NB4 (cell line): Measurements from ENCODE around the gene TMEM184A.

Experiments used
- DNase-seq: peaks from one replicate; pipeline ENCODE4 v3.0.0; 2010; ENCODE audit warnings: low read depth
- H3K4me3 ChIP-seq: one replicate; pipeline ENCODE4 v1.5.1; 2011; ENCODE audit warnings: mild to moderate bottlenecking, low read depth, low read length, moderate library complexity
- MAX ChIP-seq: IDR thresholded peaks from 2 replicates; pipeline ENCODE4 v1.6.1; 2011; ENCODE audit warnings: low read depth, low read length
- MYC ChIP-seq: IDR thresholded peaks from 2 replicates; pipeline ENCODE4 v1.6.1; 2011; ENCODE audit warnings: low read depth, low read length
- POLR2A ChIP-seq: IDR thresholded peaks from 2 replicates; pipeline ENCODE4 v1.6.1; 2011; ENCODE audit warnings: mild to moderate bottlenecking; ENCODE audit not compliant: insufficient read length; ENCODE audit errors: extremely low read depth
- TF ChIP-seq, protein P1 (sequence below): IDR thresholded peaks from one replicate; pipeline ENCODE4 v1.5.1; 2012; ENCODE audit warnings: low read depth, low read length

The TMEM184A gene

DNA sequence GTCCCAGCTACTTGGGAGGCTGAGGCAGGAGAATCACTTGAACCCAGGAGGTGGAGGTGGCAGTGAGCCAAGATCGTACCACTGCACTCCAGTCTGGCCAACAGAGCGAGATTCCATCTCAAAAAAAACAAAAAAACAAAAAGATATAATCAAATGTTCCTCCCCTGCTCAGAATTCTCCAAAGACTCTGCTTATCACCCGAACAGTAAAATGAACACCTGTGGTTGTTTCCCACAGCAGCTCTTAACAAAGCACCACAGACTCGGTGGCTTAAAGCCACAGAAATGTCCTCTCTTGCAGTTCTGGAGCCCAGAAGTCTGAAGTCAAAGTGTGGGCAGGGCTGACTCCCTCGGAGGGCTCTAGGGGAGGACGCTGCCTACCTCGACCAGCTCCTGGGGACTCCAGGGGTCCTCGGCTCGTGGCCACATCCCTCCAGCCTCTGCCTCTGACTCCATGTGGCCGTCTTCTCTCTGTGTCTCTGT is 47.7 kb downstream of the TMEM184A start:
- H3K4me3 ChIP-seq, result no peak overlapping the region
- peak; percentile 65 for DNase-seq
- TF ChIP-seq MAX (no peak), POLR2A (no peak), MYC (no peak)
- TF ChIP-seq, protein P1, sequence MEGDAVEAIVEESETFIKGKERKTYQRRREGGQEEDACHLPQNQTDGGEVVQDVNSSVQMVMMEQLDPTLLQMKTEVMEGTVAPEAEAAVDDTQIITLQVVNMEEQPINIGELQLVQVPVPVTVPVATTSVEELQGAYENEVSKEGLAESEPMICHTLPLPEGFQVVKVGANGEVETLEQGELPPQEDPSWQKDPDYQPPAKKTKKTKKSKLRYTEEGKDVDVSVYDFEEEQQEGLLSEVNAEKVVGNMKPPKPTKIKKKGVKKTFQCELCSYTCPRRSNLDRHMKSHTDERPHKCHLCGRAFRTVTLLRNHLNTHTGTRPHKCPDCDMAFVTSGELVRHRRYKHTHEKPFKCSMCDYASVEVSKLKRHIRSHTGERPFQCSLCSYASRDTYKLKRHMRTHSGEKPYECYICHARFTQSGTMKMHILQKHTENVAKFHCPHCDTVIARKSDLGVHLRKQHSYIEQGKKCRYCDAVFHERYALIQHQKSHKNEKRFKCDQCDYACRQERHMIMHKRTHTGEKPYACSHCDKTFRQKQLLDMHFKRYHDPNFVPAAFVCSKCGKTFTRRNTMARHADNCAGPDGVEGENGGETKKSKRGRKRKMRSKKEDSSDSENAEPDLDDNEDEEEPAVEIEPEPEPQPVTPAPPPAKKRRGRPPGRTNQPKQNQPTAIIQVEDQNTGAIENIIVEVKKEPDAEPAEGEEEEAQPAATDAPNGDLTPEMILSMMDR, result no peak

DNA sequence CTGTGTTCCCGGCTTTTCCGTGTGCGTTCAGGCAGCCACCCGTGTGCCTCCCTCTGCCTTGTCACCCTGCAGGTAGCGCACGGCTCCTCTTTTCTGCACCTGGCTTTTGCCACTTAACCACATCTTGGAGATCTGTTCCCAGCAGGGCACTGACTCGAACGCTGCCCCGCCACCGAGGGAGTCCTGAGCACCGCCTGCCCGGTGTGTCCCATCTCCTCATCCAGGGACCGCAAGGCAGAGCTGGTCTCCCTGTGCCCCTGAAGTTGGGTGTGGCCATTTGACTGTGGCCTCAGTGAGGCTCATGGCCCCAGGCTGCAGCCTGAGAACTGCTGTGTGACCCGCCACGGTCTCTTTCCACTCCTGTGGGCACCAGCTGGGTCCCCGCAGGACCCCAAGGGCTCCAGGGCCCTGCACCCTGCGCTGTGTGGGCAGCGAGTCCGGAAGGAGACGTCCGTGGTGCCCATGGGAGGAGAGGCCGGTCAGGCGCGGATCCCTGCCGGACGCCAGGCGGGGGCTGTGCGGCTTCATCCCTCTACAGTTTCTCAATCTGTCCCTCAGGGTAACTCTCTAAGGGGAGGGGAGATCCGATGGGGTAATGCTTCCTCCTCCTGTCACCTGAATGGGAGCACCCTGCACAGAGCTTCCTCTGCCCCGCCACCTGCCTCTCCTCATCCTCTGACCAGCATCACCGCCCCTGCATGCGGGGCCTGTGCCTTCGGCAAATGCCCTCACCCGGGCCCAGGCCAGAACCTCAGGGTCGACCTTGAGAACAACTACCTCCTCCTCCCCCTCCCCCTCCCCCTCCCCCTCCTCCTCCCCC is 50.1 kb downstream of the TMEM184A start:
- TF ChIP-seq, protein P1, result no peak
- TF ChIP-seq MAX, result peak; percentile 42; the same call in 1 of the 2 replicates
- peak; percentile 86 for TF ChIP-seq MYC
- TF ChIP-seq POLR2A, result peak; percentile 41
- peak; percentile 97 for DNase-seq
- H3K4me3 ChIP-seq, result peak overlapping the region; percentile 57

DNA sequence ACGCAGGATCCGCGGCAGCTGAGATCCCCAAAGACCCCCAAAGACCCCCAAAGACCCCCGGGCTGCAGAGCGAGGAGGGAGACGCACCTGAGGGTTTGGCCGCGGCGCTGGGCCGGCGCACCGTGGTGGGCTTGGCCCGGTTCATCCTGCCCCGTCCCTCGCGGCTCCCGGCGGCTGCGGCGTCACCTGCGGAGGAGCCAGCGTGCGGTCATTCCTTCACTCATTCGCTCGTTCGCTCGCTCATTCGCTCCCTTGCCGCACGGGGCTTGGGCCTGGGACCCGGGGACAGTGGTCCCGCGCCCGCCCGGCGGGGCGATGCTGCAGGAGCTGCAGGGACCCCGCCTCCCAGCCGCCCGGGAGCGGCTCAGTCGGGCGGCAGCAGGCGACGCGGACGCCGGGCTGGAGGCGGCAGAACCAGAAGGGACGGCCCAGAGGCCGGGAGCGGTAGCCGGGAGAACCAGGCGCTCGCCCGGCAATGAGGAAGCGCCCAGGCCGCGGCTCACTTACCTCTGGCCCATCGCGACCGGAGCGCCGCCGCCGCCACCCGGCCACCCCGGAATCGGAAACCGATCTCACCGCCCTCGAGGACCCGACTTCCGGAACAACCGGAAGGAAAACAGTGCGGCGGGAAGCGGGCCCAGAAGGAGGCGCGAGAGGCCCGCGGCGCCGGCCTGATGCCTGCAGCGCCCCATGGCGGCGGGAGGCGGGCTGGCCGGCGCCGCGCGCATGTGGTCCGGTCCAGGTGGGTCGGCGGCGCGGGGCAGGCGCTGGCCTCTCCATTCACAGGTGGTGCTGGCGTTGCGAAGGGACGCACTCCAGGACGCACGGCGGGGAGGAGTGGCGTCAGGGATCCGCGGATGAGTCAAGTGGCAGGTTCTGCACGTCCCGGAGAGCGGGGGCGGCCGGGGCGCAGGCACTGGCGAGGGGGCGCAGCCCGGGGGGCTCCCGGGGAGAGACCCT is 51.9 kb downstream of the TMEM184A start, which contains the start of gene INTS1:
Gene INTS1, minus strand, starts transcription at position 574 of the 960 bp plus-strand sequence. Its CDS starts 429 bp downstream, at position 145.
- TF ChIP-seq MYC, result peak; percentile 96
- peak; percentile 88 for TF ChIP-seq MAX
- TF ChIP-seq, protein P1, result peak; percentile 69
- peak; percentile 72 for TF ChIP-seq POLR2A
- DNase-seq, result peak; percentile 98

DNA sequence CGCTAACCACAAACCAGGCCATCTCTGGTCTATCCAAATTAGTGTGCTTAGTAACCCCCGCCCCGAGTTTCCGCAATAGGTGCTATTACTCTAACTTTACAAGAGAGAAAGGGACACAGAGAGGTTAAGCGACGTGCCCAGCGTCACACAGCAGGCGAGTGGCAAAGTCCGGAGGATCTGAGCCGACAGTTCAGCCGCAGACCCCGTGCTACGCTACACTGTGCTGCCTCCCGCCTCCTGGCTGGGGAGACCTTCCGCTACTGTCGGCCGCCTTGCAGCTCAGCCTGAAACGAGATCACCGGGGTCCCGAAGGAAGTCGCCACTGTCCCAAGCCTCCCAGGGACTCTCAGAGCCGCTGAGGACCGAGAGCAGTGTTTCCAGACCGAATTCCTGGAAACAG is 52.6 kb downstream of the TMEM184A start:
- TF ChIP-seq POLR2A, result no peak
- no peak for TF ChIP-seq MAX
- TF ChIP-seq, protein P1, result no peak
- TF ChIP-seq MYC, result no peak
- peak; percentile 49 for DNase-seq
- peak overlapping the region; percentile 89 for H3K4me3 ChIP-seq

More for the DNA sequence above, 51.9 kb downstream of the TMEM184A start, which contains the start of gene INTS1:
- H3K4me3 ChIP-seq, result peak within 1 kb of the TSS; percentile 89

- no peak for DNase-seq
- TF ChIP-seq POLR2A (no peak), MYC (no peak), MAX (no peak)
- TF ChIP-seq, protein P1, result no peak
- peak overlapping the region; percentile 89 for H3K4me3 ChIP-seq
These were observed 53.2 kb downstream of the TMEM184A start for GRCh38 chr7:1502845-1503244.
